Natural killer cell treated with Interleukin-12 subunit alpha and Interleukin-12 subunit beta and Interleukin-15 and Interleukin-18, amount 100 ng/mL, for 72 hours (primary cell): Measurements from ENCODE around the gene CCDC196. TPM values are rescaled to one million over a fixed set of nuclear protein-coding genes. Genes with fewer than 3 reads are reported as not detected.

Experiments
- ATAC-seq, 2 donors: fragments of 150-1000 bp; cut with Tn5 transposase in 1 of 2; sonication (Bioruptor Pico), chemical (Tn5 transposase) in 1 of 2; 2 replicates each; pipeline ENCODE4 v1.10.0; 2021
- DNase-seq: peaks from one replicate; pipeline ENCODE4 v3.0.0; 2022; ENCODE audit warnings: low spot score
- H3K27ac Mint-ChIP-seq, 2 donors: 1 replicate in 1 of 2; 2 replicates in 1 of 2; pipeline ENCODE4 v1.8.0; 2022; ENCODE audit warnings: mixed read lengths in 2 of 2, mild to moderate bottlenecking in 1 of 2, moderate library complexity in 1 of 2
- H3K27me3 Mint-ChIP-seq, 2 donors: 1 replicate in 1 of 2; 2 replicates in 1 of 2; pipeline ENCODE4 v1.8.0; 2022; ENCODE audit warnings: mixed read lengths in 2 of 2
- H3K36me3 Mint-ChIP-seq: one replicate; pipeline ENCODE4 v1.8.0; 2022; ENCODE audit warnings: mixed read lengths
- H3K4me1 Mint-ChIP-seq, 2 donors: 1 replicate in 1 of 2; 2 replicates in 1 of 2; pipeline ENCODE4 v1.8.0; 2022; ENCODE audit warnings: low read depth in 2 of 2, mixed read lengths in 2 of 2, mild to moderate bottlenecking in 1 of 2
- H3K4me3 Mint-ChIP-seq: one replicate; pipeline ENCODE4 v1.8.0; 2022; ENCODE audit warnings: mixed read lengths
- H3K9me3 Mint-ChIP-seq: 2 replicates; pipeline ENCODE4 v1.8.0; 2022; ENCODE audit warnings: mixed read lengths
- total RNA-seq, 2 donors: library from RNA; stranded (reverse); gene quantifications; one replicate each; pipeline ENCODE4 v1.2.3, GENCODE V29; 2022

CCDC196 gene
- total RNA-seq, 2 donors from 2014 or later, result not detected

- Mint-ChIP-seq H3K27ac (no peak overlapping the region), H3K36me3 (no peaks in the 10 kb centered on the region), H3K4me1 (peaks cover 2 to 6% of the 10 kb centered on the region in 2 donors), H3K9me3 (no peaks in the 10 kb centered on the region), H3K27me3 (peaks cover 2 to 10% of the 10 kb centered on the region in 2 donors), H3K4me3 (no peak overlapping the region)
- DNase-seq, result no peak
- ATAC-seq, result no peak
These were observed 17.4 kb downstream of the CCDC196 start for GRCh38 chr14:66503532-66503931.

GRCh38 chr14:66507181-66507721, 21.1 kb downstream of the CCDC196 start:
- peaks cover 7 to 25% of the 10 kb centered on the region in 2 donors for H3K4me1 Mint-ChIP-seq
- peaks cover 12 to 32% of the 10 kb centered on the region in 2 donors for H3K27me3 Mint-ChIP-seq
- no peaks in the 10 kb centered on the region for H3K36me3 Mint-ChIP-seq
- ATAC-seq (peak; percentile 42 to 50), DNase-seq (no peak)
- H3K9me3 Mint-ChIP-seq, result no peaks in the 10 kb centered on the region
- peak overlapping the region; percentile 96 for H3K4me3 Mint-ChIP-seq
- H3K27ac Mint-ChIP-seq, result peak overlapping the region; percentile 78 to 86

GRCh38 chr14:66507722-66508546, 21.8 kb downstream of the CCDC196 start, which contains the start of gene GPHN:
TSS of gene GPHN (plus strand) at chr14:66508147.
- ATAC-seq (peak; percentile 96 to 98), DNase-seq (peak; percentile 93)
- no peaks in the 10 kb centered on the region for H3K36me3 Mint-ChIP-seq
- peak within 1 kb of the TSS; percentile 96 for H3K4me3 Mint-ChIP-seq
- peaks cover 7 to 25% of the 10 kb centered on the region in 2 donors for H3K4me1 Mint-ChIP-seq
- no peaks in the 10 kb centered on the region for H3K9me3 Mint-ChIP-seq
- peak within 1 kb of the TSS; percentile 78 to 86 for H3K27ac Mint-ChIP-seq
- peaks cover 12 to 25% of the 10 kb centered on the region in 2 donors for H3K27me3 Mint-ChIP-seq

- Mint-ChIP-seq H3K4me1 (peaks cover 7 to 25% of the 10 kb centered on the region in 2 donors), H3K36me3 (no peaks in the 10 kb centered on the region), H3K27ac (peak overlapping the region; percentile 78 to 86), H3K9me3 (no peaks in the 10 kb centered on the region), H3K27me3 (peaks cover 14 to 26% of the 10 kb centered on the region in 2 donors), H3K4me3 (peak overlapping the region; percentile 96)
- no peak for ATAC-seq
- DNase-seq, result no peak
These were observed 22.3 kb downstream of the CCDC196 start for GRCh38 chr14:66508547-66508845.

GRCh38 chr14:66508846-66509621, 22.9 kb downstream of the CCDC196 start:
- no peaks in the 10 kb centered on the region for H3K9me3 Mint-ChIP-seq
- H3K27me3 Mint-ChIP-seq, result peaks cover 14 to 26% of the 10 kb centered on the region in 2 donors
- DNase-seq, result peak; percentile 75
- H3K27ac Mint-ChIP-seq, result peak overlapping the region in 1 of 2 donors; percentile 67
- peak; percentile 22 to 43 for ATAC-seq
- no peaks in the 10 kb centered on the region for H3K36me3 Mint-ChIP-seq
- H3K4me1 Mint-ChIP-seq, result peaks cover 7 to 25% of the 10 kb centered on the region in 2 donors
- peak overlapping the region; percentile 96 for H3K4me3 Mint-ChIP-seq

- Mint-ChIP-seq H3K4me1 (peaks cover 7 to 25% of the 10 kb centered on the region in 2 donors), H3K4me3 (peak overlapping the region; percentile 96), H3K27me3 (peaks cover 14 to 26% of the 10 kb centered on the region in 2 donors), H3K36me3 (no peaks in the 10 kb centered on the region), H3K27ac (no peak overlapping the region), H3K9me3 (no peaks in the 10 kb centered on the region)
- DNase-seq, result no peak
- ATAC-seq, result no peak
These were observed 23.7 kb downstream of the CCDC196 start for GRCh38 chr14:66509874-66510273.

GRCh38 chr14:66511849-66512248, 25.7 kb downstream of the CCDC196 start:
- no peak overlapping the region for H3K4me3 Mint-ChIP-seq
- no peak for DNase-seq
- H3K27me3 Mint-ChIP-seq, result peaks cover 14 to 26% of the 10 kb centered on the region in 2 donors
- H3K4me1 Mint-ChIP-seq, result peaks cover 7 to 24% of the 10 kb centered on the region in 2 donors
- ATAC-seq, result no peak
- H3K9me3 Mint-ChIP-seq, result no peaks in the 10 kb centered on the region
- no peak overlapping the region for H3K27ac Mint-ChIP-seq
- no peaks in the 10 kb centered on the region for H3K36me3 Mint-ChIP-seq

- Mint-ChIP-seq H3K27ac (no peak overlapping the region), H3K27me3 (peaks cover 17 to 30% of the 10 kb centered on the region in 2 donors), H3K36me3 (no peaks in the 10 kb centered on the region), H3K4me3 (no peak overlapping the region), H3K9me3 (no peaks in the 10 kb centered on the region), H3K4me1 (peaks cover 4 to 16% of the 10 kb centered on the region in 2 donors)
- DNase-seq (no peak), ATAC-seq (no peak)
These were observed 28.0 kb downstream of the CCDC196 start for GRCh38 chr14:66514213-66514612.

GRCh38 chr14:66530526-66530925, 44.4 kb downstream of the CCDC196 start:
- Mint-ChIP-seq H3K9me3 (peaks cover 5% of the 10 kb centered on the region), H3K4me3 (no peak overlapping the region), H3K36me3 (peaks cover 6% of the 10 kb centered on the region), H3K27ac (no peak overlapping the region), H3K27me3 (peaks cover 4 to 7% of the 10 kb centered on the region in 2 donors), H3K4me1 (peaks cover 3 to 6% of the 10 kb centered on the region in 2 donors)
- DNase-seq, result no peak
- no peak for ATAC-seq

GRCh38 chr14:66539034-66539433, 52.9 kb downstream of the CCDC196 start:
- no peaks in the 10 kb centered on the region for H3K36me3 Mint-ChIP-seq
- DNase-seq (no peak), ATAC-seq (no peak)
- no peaks in the 10 kb centered on the region for H3K9me3 Mint-ChIP-seq
- H3K4me1 Mint-ChIP-seq, result peaks cover 0 to 4% of the 10 kb centered on the region in 2 donors
- H3K27ac Mint-ChIP-seq, result no peak overlapping the region
- peaks cover 0 to 3% of the 10 kb centered on the region in 2 donors for H3K27me3 Mint-ChIP-seq
- peak overlapping the region; percentile 19 for H3K4me3 Mint-ChIP-seq

- H3K4me1 Mint-ChIP-seq, result peaks cover 0 to 4% of the 10 kb centered on the region in 2 donors
- H3K27ac Mint-ChIP-seq, result no peak overlapping the region
These were observed 53.9 kb downstream of the CCDC196 start for GRCh38 chr14:66540038-66540437.

GRCh38 chr14:66541627-66542026, 55.5 kb downstream of the CCDC196 start:
- H3K4me3 Mint-ChIP-seq, result no peak overlapping the region
- H3K27me3 Mint-ChIP-seq, result peaks cover 0 to 3% of the 10 kb centered on the region in 2 donors

More at GRCh38 chr14:66540038-66540437, 53.9 kb downstream of the CCDC196 start:
- no peak for DNase-seq
- no peak overlapping the region for H3K4me3 Mint-ChIP-seq
- no peaks in the 10 kb centered on the region for H3K9me3 Mint-ChIP-seq
- peaks cover 0 to 3% of the 10 kb centered on the region in 2 donors for H3K27me3 Mint-ChIP-seq
- ATAC-seq, result no peak
- no peaks in the 10 kb centered on the region for H3K36me3 Mint-ChIP-seq

GRCh38 chr14:66543996-66544395, 57.8 kb downstream of the CCDC196 start:
- peaks cover 0 to 3% of the 10 kb centered on the region in 2 donors for H3K27me3 Mint-ChIP-seq
- no peaks in the 10 kb centered on the region for H3K36me3 Mint-ChIP-seq
- no peak overlapping the region for H3K4me3 Mint-ChIP-seq
- peaks cover 0 to 4% of the 10 kb centered on the region in 2 donors for H3K4me1 Mint-ChIP-seq
- ATAC-seq (no peak), DNase-seq (no peak)
- H3K27ac Mint-ChIP-seq, result no peak overlapping the region
- no peaks in the 10 kb centered on the region for H3K9me3 Mint-ChIP-seq

More at GRCh38 chr14:66541627-66542026, 55.5 kb downstream of the CCDC196 start:
- ATAC-seq (no peak), DNase-seq (no peak)
- H3K27ac Mint-ChIP-seq, result no peak overlapping the region
- H3K9me3 Mint-ChIP-seq, result no peaks in the 10 kb centered on the region
- peaks cover 0 to 4% of the 10 kb centered on the region in 2 donors for H3K4me1 Mint-ChIP-seq
- H3K36me3 Mint-ChIP-seq, result no peaks in the 10 kb centered on the region
